Transverse colon (tissue), 4 donors: ENCODE measurements around the gene ABCA6.

Source experiments
- CTCF ChIP-seq, 5 experiments: fragments of 200-600 bp in 3 of 5; fragments of 450-650 bp in 2 of 5; sonication (generic) in 3 of 5; IDR thresholded peaks; 1 replicate in 2 of 5; 2 replicates in 3 of 5; pipeline ENCODE4 v1.5.1; 2016 to 2017; ENCODE audit warnings: antibody characterized with exemption in 5 of 5, inconsistent platforms in 3 of 5, mild to moderate bottlenecking in 2 of 5, moderate library complexity in 1 of 5
- EP300 ChIP-seq: sonication (generic); formaldehyde crosslinking; IDR thresholded peaks from one replicate; pipeline ENCODE4 v1.6.1; 2017; ENCODE audit warnings: antibody characterized with exemption, low read depth
- POLR2A ChIP-seq: fragments of 450-650 bp; IDR thresholded peaks from one replicate; pipeline ENCODE4 v1.6.1; 2016; ENCODE audit warnings: antibody characterized with exemption, mild to moderate bottlenecking, moderate library complexity
- POLR2AphosphoS5 ChIP-seq, 3 donors: sonication (generic); formaldehyde crosslinking; IDR thresholded peaks; one replicate each; pipeline ENCODE4 v1.6.1; 2016; ENCODE audit warnings: antibody characterized with exemption in 3 of 3

- TF ChIP-seq POLR2A = no peak
- no peak for TF ChIP-seq CTCF (IDR thresholded peaks at IDR 0.05)
- no peak for TF ChIP-seq EP300
- TF ChIP-seq POLR2AphosphoS5 (IDR thresholded peaks at IDR 0.05) = no peak
These were observed 8.6 kb upstream of the ABCA6 start for GRCh38 chr17:69150333-69150732.
